ENCODE data around the gene MAGI2.
"Not testable (repeated sequence)": the region's sequence is repeated elsewhere in the genome, so short reads cannot be mapped to it uniquely, and the experiment has no call there.

MAGI2 gene

DNA sequence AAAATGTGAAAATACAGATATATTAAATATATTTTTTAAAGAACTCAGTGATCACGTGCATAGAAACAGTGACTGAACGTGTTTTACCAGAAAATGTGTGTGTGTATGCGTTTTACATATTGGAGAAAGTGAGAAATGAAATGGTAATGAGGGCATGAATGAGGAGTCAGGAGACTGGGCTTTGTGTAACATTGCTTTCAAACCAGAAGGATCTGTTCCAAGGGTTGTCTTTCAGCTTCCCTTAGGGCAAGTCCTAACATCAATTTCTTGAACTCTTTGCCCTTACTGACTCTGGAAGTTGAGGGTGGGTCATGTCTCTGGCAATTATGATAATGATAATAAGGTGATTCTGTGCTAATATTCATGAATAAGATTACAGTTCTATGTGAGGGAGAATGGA is 1097.6 kb downstream of the MAGI2 start:
- DNase-seq (ENCODE audit: low spot score), result no peak

- no peak for DNase-seq (ENCODE audit: low spot score)
Observed at GRCh38 chr7:78350926-78351325, 1102.5 kb downstream of the MAGI2 start.

DNA sequence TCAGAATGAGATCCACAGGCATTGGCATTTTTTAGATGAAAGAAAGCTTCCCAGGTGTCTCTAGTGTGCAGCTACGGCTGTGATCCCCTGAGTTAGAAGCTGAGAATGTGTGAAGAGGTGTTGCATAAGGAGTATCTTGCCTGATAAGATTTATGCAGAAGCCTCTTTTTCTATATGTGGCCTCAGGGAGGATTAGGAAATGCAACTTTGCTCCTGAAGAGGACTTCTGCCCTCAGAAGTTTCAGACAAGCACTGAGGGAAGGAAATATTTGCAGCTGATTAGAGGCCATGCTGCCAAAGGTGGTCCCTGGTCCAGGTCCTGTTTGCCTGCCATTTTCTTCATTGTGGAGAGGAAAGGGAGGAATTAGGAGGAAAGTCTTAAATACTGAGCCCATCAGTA is 1103.1 kb downstream of the MAGI2 start:
- no peak for DNase-seq (ENCODE audit: low spot score)

- DNase-seq (ENCODE audit: low spot score), result no peak
Observed at GRCh38 chr7:78346827-78347226, 1106.6 kb downstream of the MAGI2 start.

DNA sequence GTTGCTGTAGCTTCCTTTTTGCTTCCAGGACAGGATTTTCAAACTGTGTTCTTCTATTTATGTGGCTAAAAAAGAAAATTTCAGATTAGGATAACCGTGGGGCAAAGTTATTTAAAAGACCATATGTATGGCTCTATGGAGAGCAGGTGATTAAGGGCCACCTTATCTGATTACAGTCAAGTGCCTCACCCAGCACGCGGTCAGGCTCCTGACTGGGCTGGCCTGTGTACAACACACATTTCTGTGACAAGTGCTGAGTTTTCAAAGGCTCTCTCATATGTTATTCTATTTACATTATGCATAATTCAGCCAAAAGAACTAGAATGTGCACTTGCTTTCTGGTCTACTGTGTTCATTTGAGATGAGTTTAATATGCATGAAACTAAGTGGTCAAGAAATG is 1107.5 kb downstream of the MAGI2 start:
- no peak for DNase-seq (ENCODE audit: low spot score)

DNA sequence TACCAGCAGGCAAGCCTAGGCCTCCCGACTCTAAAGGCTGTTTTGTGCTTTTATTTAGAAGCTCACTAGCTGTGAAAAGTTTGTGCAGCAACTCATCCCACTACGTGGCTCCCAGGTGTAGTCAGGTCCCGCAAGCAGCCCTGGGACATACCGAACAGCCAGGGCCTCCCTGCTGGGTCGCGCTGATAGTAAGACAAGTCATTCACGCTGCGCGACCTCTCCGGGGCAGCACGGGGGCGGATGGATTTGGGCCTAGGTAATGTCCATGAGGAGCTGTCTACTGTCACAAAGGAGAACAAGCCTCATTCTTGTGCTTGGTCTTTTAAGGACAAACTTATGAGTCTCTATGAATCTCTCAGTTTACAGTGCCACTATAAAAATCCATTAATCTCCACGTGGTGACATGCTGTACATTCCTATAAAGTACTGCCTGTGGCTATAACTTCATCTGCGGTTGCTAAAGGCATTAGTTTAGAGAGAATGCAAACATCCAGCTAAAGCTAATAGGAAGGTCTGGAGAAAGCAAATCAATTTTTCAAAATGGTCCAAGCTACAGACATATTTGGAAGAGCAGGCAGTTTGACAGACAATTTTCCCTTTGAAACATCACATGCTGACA is 1108.1 kb downstream of the MAGI2 start:
- no peak for DNase-seq (ENCODE audit: low spot score)

GRCh38 chr7:78334426-78334825 is 1119.0 kb downstream of the MAGI2 start:
- no peak for DNase-seq (ENCODE audit: low spot score)

GRCh38 chr7:78333530-78334425 is 1119.7 kb downstream of the MAGI2 start:
- no peak for DNase-seq (ENCODE audit: low spot score)

DNA sequence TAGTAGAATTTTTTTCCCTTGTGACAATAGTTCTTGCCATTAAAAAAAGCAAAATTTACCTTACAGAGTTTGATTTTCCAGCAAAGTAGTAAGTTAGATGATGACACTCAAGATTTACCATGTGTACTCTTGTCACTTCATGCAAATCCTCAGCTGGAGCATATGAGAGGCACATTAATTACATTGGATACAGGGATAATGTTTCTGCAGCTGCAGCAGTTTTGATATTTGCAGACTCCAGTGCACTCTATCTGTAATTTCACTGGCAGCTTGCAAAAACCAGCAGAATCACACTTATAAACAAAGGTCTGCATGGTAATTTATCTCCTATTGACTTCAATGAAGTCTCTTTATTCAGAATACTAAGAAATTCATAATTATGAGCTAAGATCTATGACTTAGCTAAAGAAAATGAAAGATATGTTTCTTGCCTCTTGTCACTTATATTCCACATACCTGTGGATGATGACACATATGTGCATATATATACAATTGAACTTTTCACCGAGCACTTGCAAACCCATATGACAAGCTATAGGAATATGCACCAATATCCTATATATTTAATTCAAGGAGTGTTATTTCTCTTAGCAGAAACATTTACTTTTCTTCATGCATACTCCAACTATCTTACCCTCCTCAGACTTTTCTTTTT is 1124.3 kb downstream of the MAGI2 start:
- no peak for DNase-seq (ENCODE audit: low spot score)

- DNase-seq (ENCODE audit: low spot score), result no peak
Observed at GRCh38 chr7:78327718-78328117, 1125.7 kb downstream of the MAGI2 start.

DNA sequence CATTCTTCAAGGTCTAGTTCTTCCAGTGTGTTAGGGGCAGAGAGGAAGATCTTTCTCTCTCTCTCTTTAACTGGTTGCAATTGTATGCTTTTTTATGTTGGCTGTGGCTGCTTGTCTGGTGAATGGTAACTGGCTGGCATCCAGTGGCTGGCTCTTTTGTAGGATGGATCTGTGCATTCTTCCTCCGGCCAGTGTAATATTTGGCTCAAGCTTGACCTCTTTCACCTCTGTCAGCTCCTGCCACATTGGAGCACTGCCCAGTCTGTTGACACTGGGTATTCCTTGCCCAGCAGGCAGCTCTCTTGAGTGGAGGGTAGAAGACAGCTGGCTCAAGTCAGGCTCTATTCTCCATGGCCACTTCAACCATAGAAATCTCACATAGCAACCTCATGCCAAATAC is 1126.6 kb downstream of the MAGI2 start:
- DNase-seq (ENCODE audit: low spot score), result peak; percentile 12

DNA sequence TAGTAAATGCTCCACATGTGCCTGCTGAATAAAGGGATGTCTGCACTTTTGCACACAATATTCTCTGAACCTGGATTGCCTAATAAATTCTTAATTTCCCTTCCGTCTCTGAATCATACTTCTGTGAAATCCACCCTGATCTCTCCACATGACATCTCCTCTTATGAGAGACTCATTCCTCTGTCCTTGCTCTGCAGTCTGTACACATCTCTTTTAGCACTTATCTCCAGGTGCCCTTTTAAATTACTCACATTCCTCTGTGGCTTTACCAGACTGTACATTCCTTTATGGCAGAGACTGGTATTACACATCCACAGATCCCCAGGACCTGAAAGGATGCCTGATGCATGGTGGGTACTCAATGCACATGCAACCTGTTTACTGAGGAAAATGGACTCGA is 1127.3 kb downstream of the MAGI2 start:
- peak; percentile 53 for DNase-seq (ENCODE audit: low spot score)

DNA sequence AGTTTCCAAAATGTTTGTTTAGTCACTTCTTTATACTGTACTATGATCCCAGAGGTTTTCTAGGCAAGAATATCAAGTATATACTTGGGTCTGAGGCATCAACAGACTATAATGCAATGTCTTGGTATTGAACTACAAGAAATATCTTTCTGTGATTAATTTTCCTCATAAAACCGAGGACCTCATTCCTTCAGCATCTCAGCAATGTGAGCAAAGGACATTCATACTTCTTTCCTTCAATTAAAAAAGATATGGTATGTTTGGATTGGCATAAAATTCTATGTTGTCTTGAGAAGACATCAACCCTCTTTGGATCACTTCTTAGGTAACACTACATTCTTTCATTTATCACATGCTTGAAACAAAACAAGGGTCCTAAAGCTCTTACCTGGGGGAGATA is 1130.3 kb downstream of the MAGI2 start:
- DNase-seq (ENCODE audit: low spot score), result peak; percentile 29

DNA sequence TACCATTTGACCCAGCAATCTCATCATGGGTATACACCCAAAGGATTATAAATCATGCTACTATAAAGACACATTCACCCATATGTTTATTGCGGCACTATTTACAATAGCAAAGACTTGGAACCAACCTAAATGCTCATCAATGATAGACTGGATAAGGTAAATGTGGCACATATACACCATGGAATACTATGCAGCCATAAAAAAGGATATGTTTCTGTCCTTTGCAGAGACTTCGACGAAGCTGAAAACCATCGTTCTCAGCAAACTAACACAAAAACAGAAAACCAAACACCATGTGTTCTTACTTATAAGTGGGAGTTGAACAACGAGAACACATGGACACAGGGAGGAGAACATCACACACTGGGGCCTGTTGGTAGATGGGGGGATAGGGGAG is 1131.2 kb downstream of the MAGI2 start:
- DNase-seq (ENCODE audit: low spot score), result not testable (repeated sequence)

- no peak for DNase-seq (ENCODE audit: low spot score)
Observed at GRCh38 chr7:78317371-78317770, 1136.1 kb downstream of the MAGI2 start.

DNA sequence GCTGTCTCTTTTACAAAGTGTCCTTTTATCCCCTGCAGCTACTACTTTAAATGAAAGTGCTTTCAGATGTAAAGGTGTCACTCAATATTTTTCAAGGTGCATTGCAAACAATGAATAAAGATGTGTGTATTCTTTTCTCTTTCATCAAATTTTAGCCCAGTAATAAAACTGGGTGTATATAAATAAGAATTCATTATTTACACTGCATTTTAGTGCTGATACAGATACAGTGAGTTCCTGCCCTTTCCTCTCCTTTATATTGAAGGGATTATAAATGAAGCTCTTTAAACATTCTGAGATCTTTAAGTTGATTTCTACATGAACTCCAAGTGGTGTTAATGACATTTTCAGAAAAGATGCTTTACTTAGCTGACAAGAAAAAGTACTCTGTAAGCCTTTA is 1137.4 kb downstream of the MAGI2 start:
- no peak for DNase-seq (ENCODE audit: low spot score)

- no peak for DNase-seq (ENCODE audit: low spot score)
Observed at GRCh38 chr7:78315119-78315518, 1138.3 kb downstream of the MAGI2 start.

DNA sequence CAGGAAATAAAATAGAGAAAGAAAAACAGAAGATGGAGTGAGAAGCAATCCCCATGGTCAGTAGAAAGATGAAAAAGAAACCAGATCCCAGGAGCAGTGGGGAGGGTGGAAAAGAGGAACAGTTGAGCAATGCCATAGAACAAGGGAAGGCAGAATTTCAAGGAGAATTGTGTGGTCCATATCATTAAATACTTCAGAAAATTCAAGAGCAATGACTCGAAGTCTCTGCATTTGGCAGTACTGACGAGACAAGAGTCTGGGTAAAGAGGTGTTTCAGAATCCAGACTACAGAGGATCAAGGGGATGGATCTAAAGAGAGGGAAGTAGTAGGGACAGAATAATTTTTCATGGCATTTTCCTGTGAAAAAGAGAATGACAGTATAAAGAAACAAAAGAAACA is 1142.3 kb downstream of the MAGI2 start:
- peak; percentile 14 for DNase-seq (ENCODE audit: low spot score)

DNA sequence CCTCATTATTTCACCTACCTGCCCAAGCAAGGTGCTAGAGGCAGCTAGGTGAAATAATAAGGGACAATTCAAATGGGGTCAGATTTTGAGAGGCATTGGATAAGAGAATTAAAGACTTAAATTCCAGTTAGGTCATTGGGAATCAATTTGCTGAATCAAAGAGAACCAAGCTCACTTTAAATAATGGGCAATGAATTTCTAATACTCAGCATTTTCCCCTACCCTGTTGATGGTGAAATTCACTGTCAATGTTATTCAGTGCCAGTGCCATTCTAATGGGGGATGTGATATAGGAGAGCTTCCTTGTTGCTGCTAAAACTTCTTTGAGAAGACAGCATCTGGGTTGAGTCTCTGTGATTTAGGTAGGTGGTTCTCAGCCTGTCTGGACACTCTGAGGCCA is 1145.6 kb downstream of the MAGI2 start:
- DNase-seq (ENCODE audit: low spot score), result no peak

GRCh38 chr7:78306634-78307033 is 1146.8 kb downstream of the MAGI2 start:
- no peak for DNase-seq (ENCODE audit: low spot score)

DNA sequence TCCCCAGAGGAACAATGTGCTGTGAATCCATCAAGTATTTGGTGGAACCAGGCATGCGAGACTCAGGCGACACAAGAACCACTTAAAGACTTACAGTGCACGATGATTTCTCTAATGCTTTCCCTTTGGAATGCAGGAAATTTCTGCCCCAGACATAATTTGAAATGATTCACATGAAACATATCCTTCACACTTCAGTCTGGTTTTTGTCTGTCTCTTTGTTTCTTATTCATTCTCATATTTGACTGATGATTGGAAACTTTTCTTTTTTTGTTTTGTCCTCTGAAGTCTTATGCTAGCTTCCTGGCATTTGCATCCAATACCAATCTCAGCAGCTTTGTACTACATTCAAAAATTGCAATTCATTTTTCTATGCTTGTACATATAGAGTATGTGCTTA is 1152.1 kb downstream of the MAGI2 start:
- peak; percentile 60 for DNase-seq (ENCODE audit: low spot score)

- no peak for DNase-seq (ENCODE audit: low spot score)
Observed at GRCh38 chr7:78299088-78299487, 1154.4 kb downstream of the MAGI2 start.

Data from AG20443 (cell line).